Measurements from ENCODE around the gene SP5. TPM values are rescaled to one million over a fixed set of nuclear protein-coding genes. Genes with fewer than 3 reads are reported as not detected.
A peak's percentile ranks its signal among the peaks of the same experiment; 100 is the strongest.
"Not testable (repeated sequence)": the region's sequence is repeated elsewhere in the genome, so short reads cannot be mapped to it uniquely, and the experiment has no call there.

SP5 gene
- 0.10 TPM in 1 of 2 replicates, not detected in the other for total RNA-seq (2014; rRNA removed; shearing (Covaris generic))

DNA sequence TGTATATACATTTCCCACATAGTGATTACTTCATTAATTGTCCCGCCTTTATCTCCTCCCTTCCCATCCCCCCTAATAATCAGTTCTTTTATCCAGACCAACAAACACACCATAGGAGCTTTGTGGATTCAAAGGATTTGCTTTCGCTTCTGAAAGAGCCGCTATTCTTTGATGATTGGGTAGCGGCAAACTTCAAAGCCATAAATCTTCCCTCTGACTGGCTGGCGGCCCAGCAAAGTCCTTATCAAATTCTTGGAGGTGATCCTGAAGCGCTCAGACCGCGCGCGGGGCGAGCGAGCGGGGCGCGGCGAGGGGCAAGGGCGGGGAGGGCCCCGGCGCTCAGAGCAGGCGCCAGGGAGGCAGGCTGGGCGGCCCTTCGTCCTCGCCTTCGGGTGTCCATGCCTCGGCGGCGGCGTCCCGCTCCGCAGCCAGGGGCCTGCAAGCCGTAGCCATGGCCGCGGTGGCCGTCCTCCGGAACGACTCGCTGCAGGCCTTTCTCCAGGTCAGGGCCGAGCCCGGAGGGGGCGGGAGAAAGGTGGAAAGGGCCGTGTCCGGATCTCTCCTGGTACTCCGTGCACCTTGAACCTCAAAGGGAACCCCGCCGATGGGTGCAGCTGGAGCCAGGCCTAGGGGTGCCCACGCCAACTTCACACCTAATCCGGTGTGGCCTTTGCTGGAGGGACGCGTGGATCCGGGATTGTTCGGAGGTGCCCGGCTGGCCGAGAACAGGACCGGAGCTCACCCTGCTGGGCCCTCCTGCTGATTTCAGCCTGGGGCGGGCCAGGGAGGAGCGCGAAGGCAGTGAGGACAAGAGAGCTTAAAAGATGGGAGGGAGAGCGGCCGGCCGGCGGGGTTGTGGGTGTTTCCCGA, at the start of gene SP5:
Gene SP5, plus strand, starts transcription at position 276 of the 870 bp plus-strand sequence. Its CDS starts 176 bp downstream, at position 452.
- no peak within 1 kb of the TSS for H3K27ac ChIP-seq
- DNase-seq = no peak
- no peaks in the 10 kb centered on the region for H3K27me3 ChIP-seq

GRCh38 chr2:170665743-170666142, 49.4 kb upstream of the SP5 start:
- Histone ChIP-seq H3K9me3 (replicated peaks) (peaks cover 3% of the 10 kb centered on the region; the same call in 1 of the 2 replicates), H3K27me3 (no peaks in the 10 kb centered on the region), H3K4me1 (peaks cover 9% of the 10 kb centered on the region), H3K4me3 (no peak overlapping the region), H3K36me3 (peaks cover 42% of the 10 kb centered on the region), H3K27ac (no peak overlapping the region)
- no peak for DNase-seq

More for the DNA sequence above, at the start of gene SP5:
- Histone ChIP-seq H3K9me3 (replicated peaks) (no peaks in the 10 kb centered on the region), H3K4me3 (no peak within 1 kb of the TSS), H3K4me1 (0 out of 2 replicates have a peak, but pooled peaks cover 5% of the 10 kb centered on the region), H3K36me3 (no peaks in the 10 kb centered on the region)

DNA sequence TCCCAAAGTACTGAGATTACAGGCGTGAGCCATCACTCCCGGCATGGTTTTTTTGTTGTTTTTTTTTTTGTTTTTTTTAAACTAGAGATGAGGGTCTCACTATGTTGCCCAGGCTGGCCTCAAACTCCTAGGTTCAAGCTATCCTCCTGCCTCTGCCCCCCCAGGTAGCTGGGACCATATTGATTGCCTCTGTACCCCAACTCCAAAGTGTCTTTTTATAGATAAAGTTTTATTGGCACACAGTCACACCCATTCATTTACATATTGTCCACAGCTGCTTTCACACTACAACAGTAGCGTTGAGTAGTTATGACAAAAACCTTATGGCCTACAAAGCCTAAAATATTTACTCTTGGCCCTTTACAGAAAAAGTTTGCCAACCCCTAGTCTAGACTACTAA, 45.2 kb upstream of the SP5 start:
- Histone ChIP-seq H3K36me3 (peaks cover 53% of the 10 kb centered on the region), H3K4me3 (no peak overlapping the region), H3K27ac (no peak overlapping the region), H3K4me1 (no peaks in the 10 kb centered on the region), H3K9me3 (replicated peaks) (peaks cover 3% of the 10 kb centered on the region; the same call in 1 of the 2 replicates), H3K27me3 (no peaks in the 10 kb centered on the region)
- DNase-seq = no peak

GRCh38 chr2:170670651-170671050, 44.5 kb upstream of the SP5 start:
- H3K27me3 ChIP-seq = no peaks in the 10 kb centered on the region
- H3K4me1 ChIP-seq = no peaks in the 10 kb centered on the region
- peaks cover 3% of the 10 kb centered on the region; the same call in 1 of the 2 replicates for H3K9me3 ChIP-seq (replicated peaks)
- no peak overlapping the region for H3K27ac ChIP-seq
- no peak for DNase-seq
- no peak overlapping the region for H3K4me3 ChIP-seq
- peaks cover 55% of the 10 kb centered on the region for H3K36me3 ChIP-seq

GRCh38 chr2:170671079-170671478, 44.1 kb upstream of the SP5 start:
- Histone ChIP-seq H3K36me3 (peaks cover 51% of the 10 kb centered on the region), H3K9me3 (replicated peaks) (no peaks in the 10 kb centered on the region), H3K27ac (no peak overlapping the region), H3K4me1 (no peaks in the 10 kb centered on the region), H3K27me3 (no peaks in the 10 kb centered on the region), H3K4me3 (no peak overlapping the region)
- DNase-seq = no peak

GRCh38 chr2:170674282-170674681, 40.9 kb upstream of the SP5 start:
- not testable (repeated sequence) for H3K27ac ChIP-seq; H3K27me3 ChIP-seq; DNase-seq; H3K4me1 ChIP-seq; H3K9me3 ChIP-seq (replicated peaks); H3K4me3 ChIP-seq
- peaks cover 61% of the 10 kb centered on the region for H3K36me3 ChIP-seq

- Histone ChIP-seq H3K9me3 (replicated peaks) (no peaks in the 10 kb centered on the region), H3K27ac (no peak overlapping the region), H3K27me3 (no peaks in the 10 kb centered on the region), H3K4me3 (no peak overlapping the region), H3K4me1 (peaks cover 22% of the 10 kb centered on the region), H3K36me3 (peaks cover 55% of the 10 kb centered on the region)
- DNase-seq = no peak
These were observed 39.4 kb upstream of the SP5 start for GRCh38 chr2:170675701-170676100.

DNA sequence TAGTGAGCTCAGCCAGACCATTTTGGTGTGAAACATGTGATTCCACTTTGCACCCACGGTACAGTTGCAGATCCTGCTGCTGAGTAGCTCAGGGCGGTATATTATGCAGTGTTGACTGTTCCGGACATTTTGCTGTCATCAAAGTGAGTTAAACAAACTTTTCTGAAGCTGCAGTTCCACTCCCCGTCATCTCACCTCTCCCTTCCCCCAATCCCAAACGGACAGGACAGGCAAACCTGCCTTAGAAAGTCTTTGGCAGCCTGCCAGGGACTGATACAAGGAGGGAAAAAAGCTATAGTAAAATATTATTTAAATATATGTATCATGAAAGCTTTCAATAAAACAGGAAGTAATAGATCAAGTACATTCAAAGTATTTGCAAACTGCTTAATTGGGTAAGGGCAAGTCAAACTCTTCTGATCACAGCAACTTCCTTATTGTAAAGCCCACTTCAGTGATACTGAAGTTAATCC, 35.5 kb upstream of the SP5 start:
- DNase-seq = peak; percentile 38 to 69
- peaks cover 39% of the 10 kb centered on the region for H3K4me1 ChIP-seq
- no peaks in the 10 kb centered on the region for H3K27me3 ChIP-seq

DNA sequence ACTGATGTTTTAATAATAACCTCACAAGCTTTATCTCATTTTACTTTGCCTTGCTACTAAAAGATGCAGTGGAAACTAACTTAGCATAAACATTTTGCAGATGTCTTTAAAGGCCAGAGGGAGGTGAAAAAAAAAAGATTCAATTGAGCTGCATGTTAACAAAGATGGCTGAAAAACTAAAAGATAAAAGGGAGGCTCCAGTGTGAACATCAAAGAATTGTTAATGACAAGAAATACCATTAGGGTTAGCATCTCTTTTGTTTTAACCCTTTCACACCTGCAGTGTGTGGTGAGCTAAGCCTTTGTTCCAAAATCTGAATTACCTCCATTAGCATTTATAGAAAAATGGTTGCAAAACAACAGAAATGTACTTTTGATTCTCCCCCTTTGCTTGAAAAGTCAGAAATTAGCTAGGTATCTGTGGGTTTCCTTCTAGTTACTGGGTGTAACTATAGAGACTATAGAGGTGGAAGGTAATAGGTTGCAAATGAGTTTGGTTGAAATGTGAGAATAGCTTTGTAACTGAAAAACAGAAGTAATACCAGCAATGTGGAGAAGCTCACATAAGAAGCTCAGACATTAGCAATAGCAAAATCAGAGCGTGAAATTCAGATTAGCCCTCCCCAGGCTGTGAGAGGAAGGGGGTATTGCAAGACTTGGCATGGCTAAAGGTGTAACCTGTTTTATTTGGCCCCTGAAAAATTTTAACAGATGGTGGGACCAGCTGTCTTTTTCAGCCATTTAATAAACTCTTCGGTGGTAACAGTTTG, 34.8 kb upstream of the SP5 start:
- peak; percentile 89 to 97 for DNase-seq
- no peaks in the 10 kb centered on the region for H3K27me3 ChIP-seq
- peaks cover 46% of the 10 kb centered on the region for H3K4me1 ChIP-seq
- peaks cover 39% of the 10 kb centered on the region for H3K36me3 ChIP-seq
- peak overlapping the region; percentile 98 for H3K27ac ChIP-seq
- H3K9me3 ChIP-seq (replicated peaks) = no peaks in the 10 kb centered on the region
- H3K4me3 ChIP-seq = no peak overlapping the region

More for the DNA sequence above, 35.5 kb upstream of the SP5 start:
- Histone ChIP-seq H3K9me3 (replicated peaks) (no peaks in the 10 kb centered on the region), H3K36me3 (peaks cover 45% of the 10 kb centered on the region), H3K27ac (peak overlapping the region; percentile 98), H3K4me3 (no peak overlapping the region)

GRCh38 chr2:170681311-170681710, 33.8 kb upstream of the SP5 start:
- Histone ChIP-seq H3K9me3 (replicated peaks) (no peaks in the 10 kb centered on the region), H3K4me1 (peaks cover 53% of the 10 kb centered on the region)

DNA sequence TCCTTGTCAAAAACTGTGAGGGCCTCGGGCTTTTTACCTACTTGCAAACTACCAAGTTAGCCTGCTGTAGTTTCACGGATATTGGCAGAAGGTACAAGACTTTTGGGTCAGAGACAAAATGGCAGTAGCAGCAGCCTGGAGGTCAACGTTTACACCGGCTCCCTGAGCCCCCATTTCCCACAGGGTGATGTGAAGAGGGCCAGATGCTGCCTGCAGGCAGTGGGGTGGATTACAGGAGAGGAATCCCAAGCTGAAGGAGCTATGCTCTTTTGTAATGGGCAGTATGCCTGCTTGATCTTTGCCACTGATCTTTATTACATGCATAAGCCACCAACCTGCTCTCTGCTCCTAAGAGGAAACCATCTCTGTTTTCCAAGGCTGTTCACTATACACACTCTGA, 29.5 kb upstream of the SP5 start:
- peak overlapping the region; percentile 49 for H3K27ac ChIP-seq
- H3K9me3 ChIP-seq (replicated peaks) = no peaks in the 10 kb centered on the region
- no peak overlapping the region for H3K4me3 ChIP-seq
- peaks cover 45% of the 10 kb centered on the region for H3K4me1 ChIP-seq
- H3K36me3 ChIP-seq = peaks cover 23% of the 10 kb centered on the region
- no peaks in the 10 kb centered on the region for H3K27me3 ChIP-seq
- DNase-seq = peak; percentile 71 to 83

More at GRCh38 chr2:170681311-170681710, 33.8 kb upstream of the SP5 start:
- Histone ChIP-seq H3K36me3 (peaks cover 36% of the 10 kb centered on the region), H3K27me3 (no peaks in the 10 kb centered on the region), H3K27ac (peak overlapping the region; percentile 98), H3K4me3 (no peak overlapping the region)
- peak in 1 of 2 experiments; percentile 35 for DNase-seq

DNA sequence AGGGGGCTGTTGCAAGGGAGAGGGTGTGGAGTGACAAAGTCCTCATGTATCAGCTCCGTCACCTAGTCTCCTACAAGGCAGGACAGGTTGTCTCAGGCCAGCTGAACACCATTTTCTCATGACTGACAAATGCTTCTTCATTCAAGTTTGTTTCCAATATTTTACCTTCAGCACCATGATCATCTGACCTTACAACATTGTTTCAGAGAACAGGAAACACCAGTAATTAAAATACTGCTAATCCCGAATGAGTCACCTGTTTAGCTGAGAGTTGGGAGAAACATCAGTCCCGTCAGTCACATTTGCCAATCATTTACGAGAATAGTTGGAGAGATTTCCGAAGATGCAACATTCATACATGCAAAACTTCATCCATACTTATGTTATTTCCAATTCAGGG, 25.7 kb upstream of the SP5 start:
- H3K4me3 ChIP-seq = no peak overlapping the region
- H3K4me1 ChIP-seq = peaks cover 43% of the 10 kb centered on the region
- DNase-seq = no peak
- no peaks in the 10 kb centered on the region for H3K9me3 ChIP-seq (replicated peaks)
- 0 out of 2 replicates have a peak, but pooled peaks cover 7% of the 10 kb centered on the region for H3K36me3 ChIP-seq
- no peaks in the 10 kb centered on the region for H3K27me3 ChIP-seq
- H3K27ac ChIP-seq = no peak overlapping the region

GRCh38 chr2:170690640-170691039, 24.5 kb upstream of the SP5 start:
- Histone ChIP-seq H3K4me3 (peak overlapping the region; percentile 8; the same call in 1 of the 2 replicates), H3K4me1 (peaks cover 36% of the 10 kb centered on the region), H3K9me3 (replicated peaks) (no peaks in the 10 kb centered on the region), H3K27me3 (no peaks in the 10 kb centered on the region), H3K27ac (no peak overlapping the region), H3K36me3 (0 out of 2 replicates have a peak, but pooled peaks cover 7% of the 10 kb centered on the region)
- DNase-seq = peak; percentile 20 to 53

GRCh38 chr2:170694316-170694715, 20.8 kb upstream of the SP5 start:
- no peaks in the 10 kb centered on the region for H3K9me3 ChIP-seq (replicated peaks)
- H3K36me3 ChIP-seq = 0 out of 2 replicates have a peak, but pooled peaks cover 6% of the 10 kb centered on the region

More at GRCh38 chr2:170694316-170694715, 20.8 kb upstream of the SP5 start:
- peak; percentile 68 to 78 for DNase-seq
- peak overlapping the region; percentile 97 for H3K27ac ChIP-seq
- H3K27me3 ChIP-seq = no peaks in the 10 kb centered on the region
- H3K4me3 ChIP-seq = peak overlapping the region; percentile 69
- H3K4me1 ChIP-seq = peaks cover 41% of the 10 kb centered on the region
